Smooth muscle cell (in vitro differentiated cells): ENCODE results near the gene CACNG4. TPM values are rescaled to one million over a fixed set of nuclear protein-coding genes. Genes with fewer than 3 reads are reported as not detected.

Experiments used
- DNase-seq: peaks from one replicate; lab custom pipeline; 2025; ENCODE audit not compliant: unreplicated experiment; lab: John Stamatoyannopoulos, UW
- H2AFZ ChIP-seq: fragments of 200-600 bp; sonication (generic); 2 replicates; pipeline ENCODE4 v1.6.0; 2016; ENCODE audit warnings: antibody characterized with exemption, low read depth, mild to moderate bottlenecking
- H3F3A ChIP-seq: fragments of 200-600 bp; sonication (generic); 2 replicates; pipeline ENCODE4 v1.6.0; 2017; ENCODE audit warnings: antibody characterized with exemption, low read depth
- H3K27ac ChIP-seq: fragments of 200-600 bp; sonication (generic); 2 replicates; pipeline ENCODE4 v1.5.1; 2016; ENCODE audit warnings: low read depth, mild to moderate bottlenecking
- H3K27me3 ChIP-seq: fragments of 200-600 bp; sonication (generic); 2 replicates; pipeline ENCODE4 v1.6.1; 2016; ENCODE audit warnings: low read depth, mild to moderate bottlenecking
- H3K36me3 ChIP-seq: fragments of 200-600 bp; sonication (generic); 2 replicates; pipeline ENCODE4 v1.5.1; 2016; ENCODE audit warnings: low read depth
- H3K4me1 ChIP-seq: fragments of 200-600 bp; sonication (generic); 2 replicates; pipeline ENCODE4 v1.5.1; 2016; ENCODE audit warnings: low read depth
- H3K4me2 ChIP-seq: fragments of 200-600 bp; sonication (generic); 2 replicates; pipeline ENCODE4 v1.6.0; 2016; ENCODE audit warnings: mild to moderate bottlenecking
- H3K4me3 ChIP-seq: fragments of 200-600 bp; sonication (generic); 2 replicates; pipeline ENCODE4 v1.5.1; 2016; ENCODE audit warnings: mild to moderate bottlenecking
- H3K79me2 ChIP-seq: fragments of 200-600 bp; sonication (generic); 2 replicates; pipeline ENCODE4 v1.6.0; 2016; ENCODE audit warnings: low read depth, mild to moderate bottlenecking
- H3K9ac ChIP-seq: fragments of 200-600 bp; sonication (generic); 2 replicates; pipeline ENCODE4 v1.6.0; 2016; ENCODE audit warnings: low read depth
- H3K9me3 ChIP-seq: fragments of 200-600 bp; sonication (generic); replicated peaks from 2 replicates; pipeline ENCODE4 v1.5.1; 2016; ENCODE audit warnings: low read depth
- H4K20me1 ChIP-seq: fragments of 200-600 bp; sonication (generic); 2 replicates; pipeline ENCODE4 v1.6.0; 2016; ENCODE audit warnings: low read depth
- WGBS: methylation state at CpG from one replicate; pipeline ENCODE4 v1.1.7; 2016; ENCODE audit warnings: low lambda C conversion rate; 5-methylcytosine and 5-hydroxymethylcytosine counted together
- polyA plus RNA-seq: library from polyadenylated mRNA; unstranded; fragments of >200 nt; fragmentation: Nextera tagmentation; extraction: Ambion mirVana; gene quantifications from 2 replicates; pipeline ENCODE4 v1.2.1, GENCODE V29; 2016
- total RNA-seq: library from RNA; depleted of rRNA; stranded (reverse); fragments of >200 nt; gene quantifications from 2 replicates; pipeline ENCODE4 v1.2.3, GENCODE V29; 2014
- TF ChIP-seq, protein P1 (sequence below): fragments of 200-600 bp; sonication (generic); IDR thresholded peaks from 2 replicates; pipeline ENCODE4 v1.5.1; 2017; ENCODE audit warnings: borderline replicate concordance, mild to moderate bottlenecking, antibody characterized with exemption; ENCODE audit not compliant: insufficient read depth, poor library complexity, severe bottlenecking

The CACNG4 gene
- total and polyA plus RNA-seq, 2 experiments from 2014 or later = 1.4 to 6.5 TPM

GRCh38 chr17:66995944-66996343, 31.4 kb downstream of the CACNG4 start:
- Histone ChIP-seq H3F3A (no peaks in the 10 kb centered on the region), H3K9me3 (no peaks in the 10 kb centered on the region), H3K4me2 (no peak overlapping the region), H3K9ac (no peak overlapping the region), H3K4me1 (no peaks in the 10 kb centered on the region), H3K79me2 (no peaks in the 10 kb centered on the region), H3K4me3 (no peak overlapping the region), H3K27me3 (no peaks in the 10 kb centered on the region), H3K27ac (no peak overlapping the region), H4K20me1 (no peaks in the 10 kb centered on the region), H2AFZ (no peak overlapping the region), H3K36me3 (no peaks in the 10 kb centered on the region)
- no peak for DNase-seq
- TF ChIP-seq, protein P1, sequence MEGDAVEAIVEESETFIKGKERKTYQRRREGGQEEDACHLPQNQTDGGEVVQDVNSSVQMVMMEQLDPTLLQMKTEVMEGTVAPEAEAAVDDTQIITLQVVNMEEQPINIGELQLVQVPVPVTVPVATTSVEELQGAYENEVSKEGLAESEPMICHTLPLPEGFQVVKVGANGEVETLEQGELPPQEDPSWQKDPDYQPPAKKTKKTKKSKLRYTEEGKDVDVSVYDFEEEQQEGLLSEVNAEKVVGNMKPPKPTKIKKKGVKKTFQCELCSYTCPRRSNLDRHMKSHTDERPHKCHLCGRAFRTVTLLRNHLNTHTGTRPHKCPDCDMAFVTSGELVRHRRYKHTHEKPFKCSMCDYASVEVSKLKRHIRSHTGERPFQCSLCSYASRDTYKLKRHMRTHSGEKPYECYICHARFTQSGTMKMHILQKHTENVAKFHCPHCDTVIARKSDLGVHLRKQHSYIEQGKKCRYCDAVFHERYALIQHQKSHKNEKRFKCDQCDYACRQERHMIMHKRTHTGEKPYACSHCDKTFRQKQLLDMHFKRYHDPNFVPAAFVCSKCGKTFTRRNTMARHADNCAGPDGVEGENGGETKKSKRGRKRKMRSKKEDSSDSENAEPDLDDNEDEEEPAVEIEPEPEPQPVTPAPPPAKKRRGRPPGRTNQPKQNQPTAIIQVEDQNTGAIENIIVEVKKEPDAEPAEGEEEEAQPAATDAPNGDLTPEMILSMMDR = no peak
- 92% methylated on average over 7 of the region's 7 CpGs for WGBS

DNA sequence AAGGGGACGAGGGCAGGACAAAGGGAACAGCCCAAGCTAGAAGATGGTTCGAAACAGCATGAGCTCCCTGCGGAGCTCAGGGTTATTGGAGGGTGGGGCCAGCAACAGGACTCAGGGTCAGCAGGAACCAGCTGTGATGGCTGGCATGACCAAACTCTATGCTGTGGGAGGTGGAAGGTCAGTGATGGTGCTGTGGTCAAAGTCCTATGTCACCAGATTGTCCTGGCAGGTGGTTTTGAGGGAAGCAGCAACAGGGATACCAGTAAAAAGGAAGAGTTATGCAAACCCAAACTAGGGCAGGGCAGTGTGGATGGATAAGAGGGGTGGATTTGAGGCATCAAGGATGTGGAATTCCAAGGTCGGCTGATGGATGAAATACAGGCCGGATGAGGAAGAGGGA, 32.4 kb downstream of the CACNG4 start:
- Histone ChIP-seq H3K79me2 (no peaks in the 10 kb centered on the region), H3K4me1 (no peaks in the 10 kb centered on the region), H3K27me3 (no peaks in the 10 kb centered on the region), H3K4me3 (no peak overlapping the region), H2AFZ (no peak overlapping the region), H3F3A (no peaks in the 10 kb centered on the region), H3K27ac (no peak overlapping the region), H3K36me3 (no peaks in the 10 kb centered on the region), H4K20me1 (no peaks in the 10 kb centered on the region), H3K9me3 (no peaks in the 10 kb centered on the region), H3K4me2 (no peak overlapping the region), H3K9ac (no peak overlapping the region)
- WGBS = 97% methylated on average over 5 of the region's 5 CpGs
- DNase-seq = no peak
- TF ChIP-seq, protein P1 = no peak

DNA sequence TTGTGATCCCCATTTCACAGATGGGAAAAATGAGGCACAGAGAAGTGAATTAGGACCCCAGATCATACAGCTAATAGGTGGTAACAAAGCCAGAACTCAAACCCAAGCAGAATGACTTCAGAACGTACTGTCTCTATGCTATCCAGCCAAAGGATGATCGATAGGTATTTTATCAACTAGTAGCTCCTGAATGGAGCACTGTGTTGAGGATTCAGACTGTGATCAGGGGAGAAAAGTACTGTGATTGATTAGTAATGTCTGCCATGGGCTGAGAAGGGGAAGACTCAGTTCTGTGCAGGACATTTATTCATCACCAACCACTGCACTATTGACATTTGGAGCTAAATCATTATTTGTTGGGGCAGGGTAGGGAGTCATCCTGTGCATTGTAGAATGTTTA, 38.7 kb downstream of the CACNG4 start:
- H3K9ac ChIP-seq = no peak overlapping the region
- no peaks in the 10 kb centered on the region for H3K9me3 ChIP-seq
- DNase-seq = no peak
- no peaks in the 10 kb centered on the region for H3K4me1 ChIP-seq
- no peak overlapping the region for H3K4me2 ChIP-seq
- 92% methylated on average over 2 of the region's 2 CpGs for WGBS
- no peaks in the 10 kb centered on the region for H3K79me2 ChIP-seq
- H3K27ac ChIP-seq = no peak overlapping the region
- H3K4me3 ChIP-seq = no peak overlapping the region
- H2AFZ ChIP-seq = no peak overlapping the region
- H3K27me3 ChIP-seq = no peaks in the 10 kb centered on the region
- no peaks in the 10 kb centered on the region for H3F3A ChIP-seq
- no peaks in the 10 kb centered on the region for H3K36me3 ChIP-seq
- H4K20me1 ChIP-seq = no peaks in the 10 kb centered on the region
- TF ChIP-seq, protein P1 = no peak

- no peaks in the 10 kb centered on the region for H4K20me1 ChIP-seq
- WGBS = 94% methylated on average over 11 of the region's 11 CpGs
- H3K27me3 ChIP-seq = no peaks in the 10 kb centered on the region
- H2AFZ ChIP-seq = no peak overlapping the region
- no peaks in the 10 kb centered on the region for H3K4me1 ChIP-seq
- no peak for DNase-seq
- no peaks in the 10 kb centered on the region for H3K79me2 ChIP-seq
- no peaks in the 10 kb centered on the region for H3F3A ChIP-seq
- no peak overlapping the region for H3K4me2 ChIP-seq
- H3K4me3 ChIP-seq = no peak overlapping the region
- no peak overlapping the region for H3K27ac ChIP-seq
- no peak overlapping the region for H3K9ac ChIP-seq
- TF ChIP-seq, protein P1 = no peak
- H3K9me3 ChIP-seq = no peaks in the 10 kb centered on the region
- no peaks in the 10 kb centered on the region for H3K36me3 ChIP-seq
Measured at GRCh38 chr17:67004181-67004580, 39.7 kb downstream of the CACNG4 start.
